K562 (cell line): ENCODE data around the gene PTGR2. TPM values are rescaled to one million over a fixed set of nuclear protein-coding genes. Genes with fewer than 3 reads are reported as not detected.

Source experiments
- ATAC-seq: fragments of 200-7000 bp; cut with Tn5 transposase; 3 replicates; pipeline ENCODE4 v1.9.1; 2020; ENCODE audit warnings: moderate library complexity
- BruUV-seq: library from RNA; stranded (reverse); fragments of 400-500 nt; replicated peaks from 2 replicates; lab custom pipeline; 2021; lab: Mats Ljungman, UMichigan
- CTCF ChIA-PET: fragments of 300-600 bp; formaldehyde crosslinking; extraction: SDS; loops from one replicate; lab custom pipeline; 2021; ENCODE audit warnings: low intra/inter-chr PET ratio; lab: Yijun Ruan, JAX
- POLR2A ChIA-PET: fragments of 300-600, 350-650 bp; sonication (Branson Sonifier 250); formaldehyde crosslinking; extraction: SDS; loops from one replicate; lab custom pipeline; 2021; ENCODE audit warnings: antibody characterized with exemption, inconsistent platforms; lab: Yijun Ruan, JAX
- DNase-seq, 4 experiments: peaks; one replicate each; pipeline versions ENCODE4 v3.0.0 to v3.0.0-alpha.2; 2011 to 2018; ENCODE audit warnings: low spot score in 3 of 4, mixed read lengths in 3 of 4; ENCODE audit errors: extremely low read depth in 1 of 4
- FAIRE-seq: peaks from 2 replicates; lab custom pipeline; 2011; peaks lifted over from hg19 to GRCh38; lab: Jason Lieb, UNC
- H2AFZ ChIP-seq: 2 replicates; pipeline ENCODE4 v1.6.0; 2011; ENCODE audit warnings: low read depth, low read length, control low read depth, inconsistent platforms
- H3K27ac ChIP-seq: fragments of 200-600 bp; 3 replicates; pipeline ENCODE4 v1.8.0; 2011; ENCODE audit warnings: low read depth, mild to moderate bottlenecking, control low read depth, inconsistent platforms, low read length, moderate library complexity, mixed read lengths; ENCODE audit errors: extremely low read depth
- H3K27me3 ChIP-seq, 2 experiments: fragments of 300-600 bp in 1 of 2; 2 replicates in 1 of 2; 3 replicates in 1 of 2; pipeline versions ENCODE4 v1.6.0 to v1.8.0; 2011; ENCODE audit warnings: inconsistent platforms in 2 of 2, low read length in 2 of 2, mild to moderate bottlenecking in 1 of 2, mixed read lengths in 1 of 2, moderate library complexity in 1 of 2; ENCODE audit not compliant: control insufficient read depth in 2 of 2, insufficient read depth in 2 of 2
- H3K36me3 ChIP-seq: fragments of 300-600 bp; 3 replicates; pipeline ENCODE4 v1.8.0; 2011; ENCODE audit warnings: mild to moderate bottlenecking, low read length, inconsistent platforms; ENCODE audit not compliant: control insufficient read depth, insufficient read depth
- H3K4me1 ChIP-seq, 2 experiments: fragments of 200-600 bp in 1 of 2; replicated peaks in 1 of 2; 2 replicates in 1 of 2; 3 replicates in 1 of 2; pipeline versions ENCODE4 v1.5.1 to v1.8.0; 2011; ENCODE audit warnings: inconsistent platforms in 2 of 2, low read length in 2 of 2, mild to moderate bottlenecking in 1 of 2, mixed read lengths in 1 of 2, moderate library complexity in 1 of 2; ENCODE audit not compliant: control insufficient read depth in 2 of 2, insufficient read depth in 2 of 2
- H3K4me2 ChIP-seq: 2 replicates; pipeline ENCODE4 v1.6.1; 2011; ENCODE audit warnings: low read length, control low read depth, inconsistent platforms, mixed read lengths; ENCODE audit not compliant: insufficient read depth
- H3K4me3 ChIP-seq: fragments of 200-600 bp; sonication (generic), shearing (Covaris generic); 2 replicates; pipeline ENCODE4 v1.5.1; 2016; ENCODE audit warnings: control low read depth, inconsistent platforms
- H3K79me2 ChIP-seq: fragments of 200-600 bp; 3 replicates; pipeline ENCODE4 v1.8.0; 2011; ENCODE audit warnings: low read length, inconsistent platforms; ENCODE audit not compliant: control insufficient read depth, insufficient read depth
- H3K9ac ChIP-seq, 2 experiments: 2 replicates each; pipeline versions ENCODE4 v1.6.0 to v1.6.1; 2011; ENCODE audit warnings: low read depth in 2 of 2, low read length in 2 of 2, control low read depth in 1 of 2, inconsistent platforms in 1 of 2, mild to moderate bottlenecking in 1 of 2, mixed read lengths in 1 of 2; ENCODE audit not compliant: insufficient read depth in 1 of 2
- H3K9me1 ChIP-seq: one replicate; pipeline ENCODE4 v1.6.0; 2011; ENCODE audit warnings: inconsistent platforms, mild to moderate bottlenecking, low read length, moderate library complexity; ENCODE audit not compliant: control insufficient read depth, insufficient read depth
- H3K9me3 ChIP-seq: replicated peaks from 2 replicates; pipeline ENCODE4 v1.5.1; 2011; ENCODE audit warnings: low read depth, low read length, inconsistent platforms; ENCODE audit not compliant: control insufficient read depth, insufficient read depth
- H4K20me1 ChIP-seq: replicated peaks from 2 replicates; pipeline ENCODE4 v1.6.1; 2011; ENCODE audit warnings: low read length, inconsistent platforms, mixed read lengths; ENCODE audit not compliant: control insufficient read depth, insufficient read depth
- C11orf30 ChIP-seq: fragments of 450-650 bp; IDR thresholded peaks from 2 replicates; pipeline ENCODE4 v1.6.1; 2016; ENCODE audit warnings: low read depth, mild to moderate bottlenecking
- CHD1 ChIP-seq: fragments of 200-600 bp; sonication (generic); IDR thresholded peaks from one replicate; pipeline ENCODE4 v1.6.1; 2012; ENCODE audit warnings: mild to moderate bottlenecking, moderate library complexity, low read length, inconsistent platforms
- HCFC1 ChIP-seq: IDR thresholded peaks from 2 replicates; pipeline ENCODE4 v1.6.1; 2012; ENCODE audit warnings: low read depth, low read length, improper control_type of control experiment
- HDAC6 ChIP-seq: IDR thresholded peaks from 2 replicates; pipeline ENCODE4 v1.6.1; 2012; ENCODE audit warnings: low read depth, mild to moderate bottlenecking, control low read depth, inconsistent platforms, low read length, moderate library complexity
- MAFG ChIP-seq: fragments of 450-650 bp; conservative IDR thresholded peaks from 2 replicates; pipeline ENCODE4 v1.6.1; 2016; ENCODE audit warnings: missing genetic modification characterization, missing compliant biosample characterization
- MAFK ChIP-seq: IDR thresholded peaks from 2 replicates; pipeline ENCODE4 v1.6.1; 2011; ENCODE audit warnings: low read length, improper control_type of control experiment
- NCOA4 ChIP-seq: fragments of 450-650 bp; IDR thresholded peaks from 2 replicates; pipeline ENCODE4 v1.6.1; 2018; ENCODE audit warnings: mild to moderate bottlenecking; ENCODE audit not compliant: partially characterized antibody
- NFIC ChIP-seq: fragments of 450-650 bp; IDR thresholded peaks from 2 replicates; pipeline ENCODE4 v1.6.1; 2017; ENCODE audit warnings: mild to moderate bottlenecking, inconsistent platforms
- NR3C1 ChIP-seq: sonication (generic); formaldehyde crosslinking; IDR thresholded peaks from 2 replicates; pipeline ENCODE4 v1.8.1; 2022; ENCODE audit warnings: missing genetic modification reagents
- PYGO2 ChIP-seq: fragments of 450-650 bp; IDR thresholded peaks from 2 replicates; pipeline ENCODE4 v1.6.1; 2016; ENCODE audit warnings: mild to moderate bottlenecking, missing genetic modification characterization, moderate library complexity, missing compliant biosample characterization
- SMAD1 ChIP-seq: fragments of 150-350 bp; IDR thresholded peaks from 2 replicates; pipeline ENCODE4 v1.6.1; 2014; ENCODE audit warnings: low read length, low read depth; ENCODE audit not compliant: partially characterized antibody
- SNRNP70 ChIP-seq: fragments of 200-400 bp; formaldehyde crosslinking; optimal IDR thresholded peaks from 2 replicates; pipeline ENCODE3; 2017; ENCODE audit warnings: low read depth, low read length
- ZNF134 ChIP-seq: fragments of 250-450 bp; sonication (Bioruptor Pico); conservative IDR thresholded peaks from 2 replicates; pipeline ENCODE4 v1.4.0; 2020
- ZNF316 ChIP-seq: fragments of 450-650 bp; IDR thresholded peaks from 2 replicates; pipeline ENCODE4 v1.6.1; 2016
- WGBS: fragments of 100-300 bp; shearing (Covaris generic); methylation state at CpG from one replicate; pipeline ENCODE4 v1.1.6; 2016; ENCODE audit warnings: low coverage, mixed read lengths; ENCODE audit not compliant: insufficient coverage; ENCODE audit errors: missing lambda C conversion rate; 5-methylcytosine and 5-hydroxymethylcytosine counted together
- in situ Hi-C: fragments of 300-500 bp; cut with MboI; formaldehyde crosslinking; loops from 4 replicates; pipeline ENCODE4 v1.15.0; 2018; ENCODE audit warnings: inconsistent platforms, mixed read lengths
- intact Hi-C: fragments of 100-400 bp; cut with micrococcal nuclease; formaldehyde crosslinking; loops from 2 replicates; pipeline ENCODE4 v1.14.2; 2022
- polyA plus RNA-seq, 8 experiments: library from polyadenylated mRNA; depleted of rRNA in 4 of 8; stranded (reverse) in 5 of 8; unstranded in 3 of 8; fragments of >200 nt; fragmentation: Nextera tagmentation in 2 of 8; fragmentation: Illumina TruSeq in 1 of 8; extraction: Ambion mirVana in 2 of 8; extraction: Trizol in 1 of 8; gene quantifications; 2 replicates each; pipeline versions ENCODE4 v1.2.1 to v1.2.3, GENCODE V29; 2011 to 2014; ENCODE audit warnings: inconsistent platforms in 1 of 8, missing spikeins in 1 of 8
- total RNA-seq, 7 experiments: library from RNA; depleted of rRNA in 6 of 7; stranded (reverse); fragments of >200 nt in 6 of 7; fragmentation: Illumina TruSeq in 2 of 7; extraction: Trizol in 2 of 7; gene quantifications; 2 replicates each; pipeline versions ENCODE4 v1.2.1 to v1.2.3, GENCODE V29; 2011 to 2021; ENCODE audit warnings: low replicate concordance in 1 of 7
- TF ChIP-seq, protein P1 (sequence below): fragments of 450-650 bp; IDR thresholded peaks from one replicate; pipeline ENCODE4 v1.6.1; 2018; ENCODE audit warnings: mild to moderate bottlenecking, moderate library complexity; ENCODE audit not compliant: partially characterized antibody
- TF ChIP-seq, protein P2 (sequence below): fragments of 450-650 bp; IDR thresholded peaks from 2 replicates; pipeline ENCODE4 v1.6.1; 2017; ENCODE audit warnings: antibody characterized with exemption, mild to moderate bottlenecking
- TF ChIP-seq, protein P3 (sequence below): sonication (generic); formaldehyde crosslinking; IDR thresholded peaks from 2 replicates; pipeline ENCODE4 v1.8.0; 2022; ENCODE audit warnings: missing genetic modification reagents, mild to moderate bottlenecking, moderate library complexity, borderline replicate concordance
- TF ChIP-seq, protein P4 (sequence below): fragments of 250-450 bp; sonication (Bioruptor Pico); IDR thresholded peaks from 2 replicates; pipeline ENCODE4 v1.8.0; 2021; ENCODE audit warnings: borderline replicate concordance, mild to moderate bottlenecking, moderate library complexity; ENCODE audit not compliant: poor library complexity, severe bottlenecking

PTGR2 gene
- total and polyA plus RNA-seq, 9 of the 15 experiments (the other 6 are each of a cell fraction or from before 2014, with no cell fraction given), result 7.4 to 23.0 (median 13.0) TPM

DNA sequence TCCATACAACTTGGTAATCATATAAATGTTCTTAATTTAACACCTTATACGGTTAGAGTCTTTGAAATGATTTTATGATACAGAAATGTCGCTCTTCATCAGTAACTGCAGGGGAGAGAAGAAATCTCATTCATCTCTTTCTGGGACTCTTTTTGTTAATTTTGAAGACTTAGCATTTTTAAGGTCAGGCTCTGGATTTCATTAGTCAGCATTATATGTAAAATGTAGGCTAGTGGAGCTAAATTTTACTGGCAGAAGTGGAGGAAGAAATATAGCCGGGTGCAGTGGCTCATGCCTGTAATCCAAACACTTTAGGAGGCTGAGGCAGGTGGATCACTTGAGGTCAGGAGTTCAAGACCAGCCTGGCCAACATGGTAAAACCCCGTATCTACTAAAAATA is 4.7 kb upstream of the PTGR2 start:
- Histone ChIP-seq H3K4me1 (peaks cover 0 to 5% of the 10 kb centered on the region in 2 experiments; a peak in 2 of 5 replicates), H3K36me3 (no peaks in the 10 kb centered on the region), H4K20me1 (no peaks in the 10 kb centered on the region), H3K9me3 (no peaks in the 10 kb centered on the region), H3K9me1 (no peaks in the 10 kb centered on the region), H2AFZ (no peak overlapping the region), H3K4me3 (no peak overlapping the region), H3K27ac (no peak overlapping the region), H3K4me2 (no peak overlapping the region), H3K79me2 (peaks cover 3% of the 10 kb centered on the region; the same call in 2 of the 3 replicates), H3K27me3 (no peaks in the 10 kb centered on the region), H3K9ac (no peak overlapping the region)
- in situ Hi-C loops, result no loop called here
- FAIRE-seq (no peak), DNase-seq (no peak), ATAC-seq (no peak)
- intact Hi-C loops, result no loop called here
- ChIA-PET POLR2A (interaction anchor here (0.5 kb wide), 1 partner anchor 11 kb away, joined by 3 read pairs; no protein-coding TSS in a partner anchor), CTCF (no interaction called here)
- no TSS peak for BruUV-seq
- 72% methylated on average over 4 of the region's 4 CpGs for WGBS
- no peak for TF ChIP-seq CHD1
- no peak for TF ChIP-seq SNRNP70
- no peak for TF ChIP-seq NR3C1 (CRISPR knock-in tag)
- peak; percentile 72; the same call in 1 of the 2 replicates for TF ChIP-seq MAFG (tag)
- TF ChIP-seq ZNF316, result peak; percentile 95
- no peak for TF ChIP-seq PYGO2 (tag)
- no peak for TF ChIP-seq NCOA4
- TF ChIP-seq ZNF134 (CRISPR knock-in tag), result no peak
- TF ChIP-seq, protein P1, sequence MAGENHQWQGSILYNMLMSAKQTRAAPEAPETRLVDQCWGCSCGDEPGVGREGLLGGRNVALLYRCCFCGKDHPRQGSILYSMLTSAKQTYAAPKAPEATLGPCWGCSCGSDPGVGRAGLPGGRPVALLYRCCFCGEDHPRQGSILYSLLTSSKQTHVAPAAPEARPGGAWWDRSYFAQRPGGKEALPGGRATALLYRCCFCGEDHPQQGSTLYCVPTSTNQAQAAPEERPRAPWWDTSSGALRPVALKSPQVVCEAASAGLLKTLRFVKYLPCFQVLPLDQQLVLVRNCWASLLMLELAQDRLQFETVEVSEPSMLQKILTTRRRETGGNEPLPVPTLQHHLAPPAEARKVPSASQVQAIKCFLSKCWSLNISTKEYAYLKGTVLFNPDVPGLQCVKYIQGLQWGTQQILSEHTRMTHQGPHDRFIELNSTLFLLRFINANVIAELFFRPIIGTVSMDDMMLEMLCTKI, result no peak
- TF ChIP-seq MAFK, result peak; percentile 79
- TF ChIP-seq, protein P2, sequence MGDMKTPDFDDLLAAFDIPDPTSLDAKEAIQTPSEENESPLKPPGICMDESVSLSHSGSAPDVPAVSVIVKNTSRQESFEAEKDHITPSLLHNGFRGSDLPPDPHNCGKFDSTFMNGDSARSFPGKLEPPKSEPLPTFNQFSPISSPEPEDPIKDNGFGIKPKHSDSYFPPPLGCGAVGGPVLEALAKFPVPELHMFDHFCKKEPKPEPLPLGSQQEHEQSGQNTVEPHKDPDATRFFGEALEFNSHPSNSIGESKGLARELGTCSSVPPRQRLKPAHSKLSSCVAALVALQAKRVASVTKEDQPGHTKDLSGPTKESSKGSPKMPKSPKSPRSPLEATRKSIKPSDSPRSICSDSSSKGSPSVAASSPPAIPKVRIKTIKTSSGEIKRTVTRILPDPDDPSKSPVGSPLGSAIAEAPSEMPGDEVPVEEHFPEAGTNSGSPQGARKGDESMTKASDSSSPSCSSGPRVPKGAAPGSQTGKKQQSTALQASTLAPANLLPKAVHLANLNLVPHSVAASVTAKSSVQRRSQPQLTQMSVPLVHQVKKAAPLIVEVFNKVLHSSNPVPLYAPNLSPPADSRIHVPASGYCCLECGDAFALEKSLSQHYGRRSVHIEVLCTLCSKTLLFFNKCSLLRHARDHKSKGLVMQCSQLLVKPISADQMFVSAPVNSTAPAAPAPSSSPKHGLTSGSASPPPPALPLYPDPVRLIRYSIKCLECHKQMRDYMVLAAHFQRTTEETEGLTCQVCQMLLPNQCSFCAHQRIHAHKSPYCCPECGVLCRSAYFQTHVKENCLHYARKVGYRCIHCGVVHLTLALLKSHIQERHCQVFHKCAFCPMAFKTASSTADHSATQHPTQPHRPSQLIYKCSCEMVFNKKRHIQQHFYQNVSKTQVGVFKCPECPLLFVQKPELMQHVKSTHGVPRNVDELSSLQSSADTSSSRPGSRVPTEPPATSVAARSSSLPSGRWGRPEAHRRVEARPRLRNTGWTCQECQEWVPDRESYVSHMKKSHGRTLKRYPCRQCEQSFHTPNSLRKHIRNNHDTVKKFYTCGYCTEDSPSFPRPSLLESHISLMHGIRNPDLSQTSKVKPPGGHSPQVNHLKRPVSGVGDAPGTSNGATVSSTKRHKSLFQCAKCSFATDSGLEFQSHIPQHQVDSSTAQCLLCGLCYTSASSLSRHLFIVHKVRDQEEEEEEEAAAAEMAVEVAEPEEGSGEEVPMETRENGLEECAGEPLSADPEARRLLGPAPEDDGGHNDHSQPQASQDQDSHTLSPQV, result no peak
- TF ChIP-seq NFIC, result no peak
- no peak for TF ChIP-seq HDAC6
- TF ChIP-seq, protein P3, sequence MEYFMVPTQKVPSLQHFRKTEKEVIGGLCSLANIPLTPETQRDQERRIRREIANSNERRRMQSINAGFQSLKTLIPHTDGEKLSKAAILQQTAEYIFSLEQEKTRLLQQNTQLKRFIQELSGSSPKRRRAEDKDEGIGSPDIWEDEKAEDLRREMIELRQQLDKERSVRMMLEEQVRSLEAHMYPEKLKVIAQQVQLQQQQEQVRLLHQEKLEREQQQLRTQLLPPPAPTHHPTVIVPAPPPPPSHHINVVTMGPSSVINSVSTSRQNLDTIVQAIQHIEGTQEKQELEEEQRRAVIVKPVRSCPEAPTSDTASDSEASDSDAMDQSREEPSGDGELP (CRISPR knock-in tag), result no peak
- TF ChIP-seq, protein P4, sequence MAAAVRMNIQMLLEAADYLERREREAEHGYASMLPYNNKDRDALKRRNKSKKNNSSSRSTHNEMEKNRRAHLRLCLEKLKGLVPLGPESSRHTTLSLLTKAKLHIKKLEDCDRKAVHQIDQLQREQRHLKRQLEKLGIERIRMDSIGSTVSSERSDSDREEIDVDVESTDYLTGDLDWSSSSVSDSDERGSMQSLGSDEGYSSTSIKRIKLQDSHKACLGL, result no peak
- peak; percentile 86 for TF ChIP-seq C11orf30
- no peak for TF ChIP-seq HCFC1
- no peak for TF ChIP-seq SMAD1
